ENCODE measurements around the gene RYR3.

Gene RYR3

GRCh38 chr15:33882921-33883320 lies 572.2 kb downstream of the RYR3 start:
- in situ Hi-C loops (cut with HindIII; ENCODE audit: low pct_unique_long_range_greater_than_20kb, low sequenced_read_pairs), result no loop called here

DNA sequence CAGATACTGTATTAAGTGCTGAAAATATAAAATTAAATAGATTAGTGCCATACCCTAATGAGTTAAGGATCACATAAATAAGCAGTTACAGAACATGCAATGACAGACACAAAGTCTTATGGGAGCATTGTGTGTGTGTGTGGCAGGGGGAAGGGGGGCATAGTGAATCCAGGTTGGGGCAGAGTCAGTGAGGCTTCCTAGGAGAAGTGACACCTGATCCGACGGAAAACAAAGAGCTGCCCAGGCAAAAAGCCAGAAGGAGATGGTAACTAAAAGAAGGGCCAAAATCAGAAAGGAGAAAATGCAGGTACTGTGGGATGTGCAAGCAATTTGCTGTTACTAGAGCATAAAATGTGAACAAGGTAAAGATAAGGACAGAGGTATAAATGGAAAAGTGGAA lies 577.4 kb downstream of the RYR3 start:
- DNase-seq (ENCODE audit: low read depth in 1 of 2, low spot score in 1 of 2), result no peak
- in situ Hi-C loops (cut with HindIII; ENCODE audit: low pct_unique_long_range_greater_than_20kb, low sequenced_read_pairs), result no loop called here
- no peak for TF ChIP-seq JUND (IDR thresholded peaks at IDR 0.05; ENCODE audit: low read depth)

More at GRCh38 chr15:33882921-33883320, 572.2 kb downstream of the RYR3 start:
- no peak for TF ChIP-seq JUND (IDR thresholded peaks at IDR 0.05; ENCODE audit: low read depth)
- no peak for DNase-seq (ENCODE audit: low read depth in 1 of 2, low spot score in 1 of 2)

DNA sequence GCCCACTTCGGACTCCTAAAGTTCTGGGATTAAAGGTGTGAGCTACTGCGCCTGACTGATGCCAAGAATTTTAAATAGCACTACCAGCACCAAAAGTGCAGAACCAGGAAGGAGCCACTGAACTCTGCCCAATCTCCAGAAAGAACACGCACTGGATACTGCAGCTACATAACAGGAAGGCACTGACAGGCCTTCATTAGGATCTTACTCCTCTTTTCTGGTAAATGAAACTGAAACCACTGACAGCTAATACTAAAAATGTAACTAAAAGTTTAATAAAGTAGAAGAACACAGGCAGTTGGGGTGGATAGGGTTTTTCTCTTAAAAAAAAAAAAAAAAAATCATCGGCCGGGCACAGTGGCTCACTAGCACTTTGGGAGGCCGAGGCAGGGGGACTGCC lies 583.4 kb downstream of the RYR3 start:
- TF ChIP-seq JUND (IDR thresholded peaks at IDR 0.05; ENCODE audit: low read depth), result no peak
- in situ Hi-C loops (cut with HindIII; ENCODE audit: low pct_unique_long_range_greater_than_20kb, low sequenced_read_pairs), result no loop called here
- no peak for DNase-seq (ENCODE audit: low read depth in 1 of 2, low spot score in 1 of 2)

DNA sequence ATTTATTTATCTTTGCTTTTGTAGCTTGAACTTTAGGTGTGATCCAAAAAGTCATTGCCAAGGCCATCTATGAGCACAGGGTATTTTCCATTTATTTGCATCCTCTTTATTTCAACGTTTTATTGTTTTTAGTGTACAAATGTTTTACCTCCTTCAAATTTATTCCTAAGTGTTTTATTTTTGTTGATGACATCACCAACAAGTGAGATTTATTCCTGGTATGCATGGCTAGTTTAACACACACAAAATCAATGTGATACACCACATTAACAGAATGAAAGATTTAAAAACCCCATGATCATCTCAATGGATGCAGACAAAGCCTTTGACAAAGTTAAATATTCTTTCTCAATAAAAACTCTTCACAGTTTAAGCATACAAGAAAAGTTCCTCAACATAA lies 591.3 kb downstream of the RYR3 start:
- in situ Hi-C loops (cut with HindIII; ENCODE audit: low pct_unique_long_range_greater_than_20kb, low sequenced_read_pairs), result no loop called here
- TF ChIP-seq JUND (IDR thresholded peaks at IDR 0.05; ENCODE audit: low read depth), result no peak

DNA sequence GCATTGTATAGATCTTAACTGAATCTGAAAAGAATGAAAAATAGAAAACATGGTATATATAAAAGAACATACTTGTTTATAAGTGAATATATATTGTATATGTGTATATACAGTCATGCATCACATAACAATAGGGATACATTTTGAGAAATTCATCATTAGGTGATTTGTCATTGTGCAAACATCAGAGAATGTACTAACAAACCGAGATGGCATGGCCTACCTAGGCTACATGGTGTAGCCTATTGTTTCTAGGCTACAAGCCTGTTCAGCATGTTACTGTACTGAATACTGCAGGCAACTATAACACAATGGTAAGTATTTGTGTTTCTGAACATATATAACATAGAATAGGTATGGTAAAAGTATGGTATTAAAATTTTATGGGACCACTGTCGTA lies 592.9 kb downstream of the RYR3 start:
- no peak for DNase-seq (ENCODE audit: low read depth in 1 of 2, low spot score in 1 of 2)
- in situ Hi-C loops (cut with HindIII; ENCODE audit: low pct_unique_long_range_greater_than_20kb, low sequenced_read_pairs), result no loop called here
- no peak for TF ChIP-seq JUND (IDR thresholded peaks at IDR 0.05; ENCODE audit: low read depth)

More for the DNA sequence above, 591.3 kb downstream of the RYR3 start:
- no peak for DNase-seq (ENCODE audit: low read depth in 1 of 2, low spot score in 1 of 2)

- DNase-seq (ENCODE audit: low read depth in 1 of 2, low spot score in 1 of 2), result no peak
- TF ChIP-seq JUND (IDR thresholded peaks at IDR 0.05; ENCODE audit: low read depth), result no peak
- in situ Hi-C loops (cut with HindIII; ENCODE audit: low pct_unique_long_range_greater_than_20kb, low sequenced_read_pairs), result no loop called here
These were observed 596.6 kb downstream of the RYR3 start for GRCh38 chr15:33907326-33907725.

DNA sequence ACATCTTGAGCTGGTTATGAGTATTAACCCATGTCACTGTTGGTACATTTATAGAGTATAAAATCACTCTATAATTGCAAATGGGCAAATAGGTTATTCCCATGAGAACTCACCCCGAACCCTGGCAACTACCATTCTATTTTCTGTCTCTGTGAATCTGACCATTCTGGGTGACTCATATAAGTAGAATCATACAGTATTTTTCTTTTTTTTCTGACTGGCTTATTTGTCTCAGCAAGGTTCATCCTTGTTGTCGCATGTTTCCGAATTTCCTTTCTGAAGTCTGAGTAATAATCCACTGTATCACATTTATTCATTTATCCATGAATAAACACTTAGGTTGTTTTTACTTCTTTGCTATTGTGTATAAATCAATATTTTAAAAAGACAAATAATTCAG lies 597.6 kb downstream of the RYR3 start:
- no peak for TF ChIP-seq JUND (IDR thresholded peaks at IDR 0.05; ENCODE audit: low read depth)
- in situ Hi-C loops (cut with HindIII; ENCODE audit: low pct_unique_long_range_greater_than_20kb, low sequenced_read_pairs), result no loop called here
- DNase-seq (ENCODE audit: low read depth in 1 of 2, low spot score in 1 of 2), result no peak

DNA sequence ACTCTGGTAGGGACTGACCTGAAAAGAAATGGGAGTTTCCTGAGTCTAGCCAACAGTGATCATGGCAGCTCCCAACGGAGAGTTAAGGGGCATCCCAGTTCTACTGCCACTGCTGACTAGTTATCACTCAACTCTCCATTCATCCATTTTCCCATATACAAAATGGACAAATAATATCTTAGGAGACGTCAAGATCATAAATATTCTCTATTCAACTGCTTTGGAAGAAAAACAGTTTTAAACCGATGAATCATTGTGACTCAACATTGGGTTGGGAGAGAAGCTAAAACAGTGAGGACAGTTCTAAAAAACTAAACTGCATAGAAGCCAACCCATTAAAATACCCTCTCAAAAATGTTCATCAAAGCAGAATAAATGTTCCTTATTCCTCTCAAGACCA lies 600.0 kb downstream of the RYR3 start:
- in situ Hi-C loops (cut with HindIII; ENCODE audit: low pct_unique_long_range_greater_than_20kb, low sequenced_read_pairs), result no loop called here
- no peak for TF ChIP-seq JUND (IDR thresholded peaks at IDR 0.05; ENCODE audit: low read depth)
- DNase-seq (ENCODE audit: low read depth in 1 of 2, low spot score in 1 of 2), result no peak

- DNase-seq (ENCODE audit: low read depth in 1 of 2, low spot score in 1 of 2), result no peak
- in situ Hi-C loops (cut with HindIII; ENCODE audit: low pct_unique_long_range_greater_than_20kb, low sequenced_read_pairs), result no loop called here
- no peak for TF ChIP-seq JUND (IDR thresholded peaks at IDR 0.05; ENCODE audit: low read depth)
These were observed 601.6 kb downstream of the RYR3 start for GRCh38 chr15:33912326-33912725.

- in situ Hi-C loops (cut with HindIII; ENCODE audit: low pct_unique_long_range_greater_than_20kb, low sequenced_read_pairs), result no loop called here
- no peak for TF ChIP-seq JUND (IDR thresholded peaks at IDR 0.05; ENCODE audit: low read depth)
- no peak for DNase-seq (ENCODE audit: low read depth in 1 of 2, low spot score in 1 of 2)
These were observed 602.7 kb downstream of the RYR3 start for GRCh38 chr15:33913459-33913858.
